HG02970 (cell line): Measurements from ENCODE around the gene RAPGEF1.
A peak's percentile ranks its signal among the peaks of the same experiment; 100 is the strongest.
"Not testable (repeated sequence)": the region's sequence is repeated elsewhere in the genome, so short reads cannot be mapped to it uniquely, and the experiment has no call there.

Experiments used
- ATAC-seq: cut with Tn5 transposase; IDR thresholded peaks from one replicate; pipeline ENCODE4 v1.9.1; 2021; ENCODE audit warnings: mild to moderate bottlenecking, moderate library complexity, moderate number of reproducible peaks; ENCODE audit not compliant: unreplicated experiment, low FRiP score

Gene RAPGEF1

DNA sequence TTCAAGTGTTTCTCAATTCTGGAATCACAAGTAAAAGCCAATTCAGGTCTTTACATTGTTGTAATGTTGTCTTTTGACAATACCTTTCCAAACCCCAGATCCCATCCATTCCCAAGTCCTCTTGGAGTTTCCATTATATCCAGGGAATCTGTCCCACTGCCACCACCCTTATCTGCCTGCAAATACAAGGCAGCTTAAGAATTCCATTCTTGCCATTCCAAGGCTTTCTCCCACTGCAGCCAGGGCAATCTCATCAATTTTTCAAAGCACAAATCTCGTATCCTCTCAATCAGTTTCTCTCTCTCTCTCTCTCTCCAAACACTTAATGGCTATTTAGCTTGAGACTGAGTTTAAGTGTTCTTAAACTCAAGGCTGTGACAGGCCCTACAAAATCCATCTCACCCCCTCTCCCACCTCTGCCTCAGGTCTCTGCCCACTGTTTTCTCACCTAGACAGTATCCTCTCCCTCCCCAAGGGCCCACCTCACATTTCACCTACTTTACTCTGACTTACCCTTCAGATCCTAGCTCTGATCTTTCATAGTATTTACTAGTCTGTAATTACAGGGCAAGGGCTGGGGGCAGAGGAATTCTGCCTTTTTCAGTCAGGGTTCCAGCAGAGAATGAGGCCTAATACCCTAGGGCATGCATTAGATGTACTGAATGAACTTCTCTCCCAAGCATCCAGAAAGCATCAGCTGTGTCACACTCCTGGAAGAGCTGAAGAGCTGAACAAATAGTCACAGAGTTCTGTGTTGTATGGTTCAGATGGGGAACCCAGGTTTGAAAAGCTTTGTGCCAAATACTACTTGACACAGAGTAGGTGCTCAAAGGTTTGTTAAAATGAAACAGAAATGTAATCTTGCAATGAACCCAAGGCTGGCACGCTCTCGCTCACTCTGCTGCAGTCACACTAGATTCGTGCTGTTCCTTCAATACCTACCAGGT, 46.0 kb downstream of the RAPGEF1 start:
- no peak for ATAC-seq

DNA sequence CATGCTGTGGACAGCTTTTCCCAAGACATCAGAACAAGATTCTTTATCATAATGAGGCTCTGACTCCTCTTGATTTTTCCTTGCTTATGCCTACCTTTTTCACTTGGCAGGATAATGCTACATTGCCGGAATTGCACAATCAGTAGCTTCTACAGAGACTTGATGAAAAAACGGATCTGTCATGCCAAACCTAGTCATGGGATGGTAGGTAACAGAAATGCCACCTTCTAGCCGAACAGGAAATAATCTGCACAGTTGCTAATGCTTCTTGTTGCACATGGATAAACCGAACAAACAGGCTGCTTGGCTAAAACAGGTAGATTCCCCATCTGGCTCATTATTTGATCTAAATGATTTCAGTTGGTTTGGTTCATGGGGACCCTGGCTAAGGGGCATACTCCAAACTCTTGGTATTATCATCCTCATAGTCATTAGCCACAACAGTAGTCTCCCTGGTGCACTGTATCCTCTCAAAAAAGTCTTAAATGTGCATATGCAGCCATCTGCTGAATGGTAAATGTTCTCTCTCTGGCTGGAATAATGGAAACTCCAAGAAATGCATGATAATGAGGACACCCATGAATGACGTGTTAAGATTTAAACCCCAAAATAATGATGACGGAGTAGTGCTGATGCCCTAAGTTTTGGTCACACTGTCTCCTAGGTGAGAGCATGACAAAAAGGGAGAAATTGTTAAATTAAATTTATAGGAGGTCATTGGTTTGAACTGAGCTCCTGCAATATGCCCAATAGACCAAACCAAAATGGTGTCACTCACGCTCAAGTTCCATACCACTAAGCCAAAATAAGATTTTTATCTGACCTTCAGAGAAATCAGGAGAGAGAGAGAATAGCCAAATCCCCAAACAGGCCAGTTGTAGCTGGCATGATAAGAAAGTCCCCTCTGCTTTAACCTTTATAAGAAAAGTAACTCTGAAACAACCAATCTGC, 47.0 kb downstream of the RAPGEF1 start:
- no peak for ATAC-seq

DNA sequence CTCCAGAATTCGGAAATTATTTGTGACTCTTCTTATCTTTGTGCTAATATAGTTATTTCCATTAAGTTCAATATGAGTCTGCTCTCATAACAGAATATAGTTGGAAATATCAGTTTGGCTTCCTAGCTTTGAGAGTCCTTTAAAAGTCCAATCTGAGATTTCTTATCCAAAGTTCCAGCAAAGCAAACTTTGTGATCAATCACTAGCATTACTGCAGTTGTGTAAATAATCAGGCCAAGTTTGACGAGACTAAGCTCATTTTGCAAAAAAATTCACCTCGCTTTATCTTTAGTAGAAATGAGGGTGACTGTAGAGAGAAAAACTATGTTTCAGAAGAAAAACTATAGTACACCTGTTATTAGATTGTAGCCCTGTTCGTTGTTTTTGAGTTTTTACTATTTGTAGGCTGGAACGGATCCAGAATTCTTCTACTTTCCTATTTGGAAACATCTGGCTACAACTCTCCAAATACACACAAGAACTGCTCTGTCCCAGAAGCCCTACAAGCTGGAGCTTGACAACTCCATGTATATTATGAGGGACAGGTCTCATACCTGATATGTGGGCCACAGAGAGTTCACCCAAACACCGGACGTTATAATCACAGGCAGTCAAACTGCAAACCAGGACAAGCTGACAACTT, 47.8 kb downstream of the RAPGEF1 start:
- no peak for ATAC-seq

DNA sequence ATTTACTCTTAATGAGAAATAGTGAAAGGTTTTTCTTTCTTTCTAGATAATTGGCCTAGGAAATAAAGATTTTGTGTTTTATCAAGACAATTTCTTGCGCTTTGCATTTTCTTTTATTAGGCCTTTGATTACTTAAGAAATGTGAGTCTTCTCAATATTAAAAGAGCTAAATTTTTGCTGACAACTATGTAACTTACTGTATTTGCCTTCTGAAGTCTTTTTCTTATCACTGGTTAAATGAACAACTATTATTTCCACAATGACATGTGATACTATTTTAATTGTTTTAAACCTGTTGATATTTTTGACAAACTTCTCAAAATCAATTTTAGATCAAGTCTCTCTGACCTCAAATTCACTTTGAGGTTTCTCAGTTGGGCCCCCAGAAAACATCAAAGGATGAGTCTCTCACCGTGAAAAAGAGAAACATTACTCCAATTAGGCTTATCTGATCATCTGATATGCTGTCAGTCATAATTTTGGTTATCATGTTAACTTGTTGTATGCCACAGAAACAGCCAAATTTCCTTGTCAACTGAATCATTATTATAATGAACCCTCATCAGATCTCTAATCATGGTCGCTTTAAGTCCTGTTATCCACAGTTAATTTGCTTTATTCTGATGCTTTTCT, 48.8 kb downstream of the RAPGEF1 start:
- ATAC-seq, result no peak

DNA sequence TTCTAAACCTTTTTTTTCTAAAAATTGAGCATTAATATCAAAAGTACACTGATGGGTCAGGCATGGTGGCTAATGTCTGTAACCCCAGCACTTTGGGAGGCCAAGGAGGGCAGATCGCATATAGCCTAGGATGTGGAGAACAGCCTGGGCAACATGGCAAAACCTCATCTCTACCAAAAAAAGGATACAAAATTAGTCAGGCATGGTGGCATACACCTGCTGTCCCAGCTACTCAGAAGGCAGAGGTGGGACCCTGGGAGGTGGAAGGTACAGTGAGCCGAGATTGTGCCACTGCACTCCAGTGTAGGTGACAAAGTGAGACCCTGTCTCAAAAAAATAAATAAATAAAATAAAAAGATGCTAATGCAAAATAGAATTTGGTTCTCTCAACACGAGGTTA, 49.4 kb downstream of the RAPGEF1 start:
- ATAC-seq, result no peak

DNA sequence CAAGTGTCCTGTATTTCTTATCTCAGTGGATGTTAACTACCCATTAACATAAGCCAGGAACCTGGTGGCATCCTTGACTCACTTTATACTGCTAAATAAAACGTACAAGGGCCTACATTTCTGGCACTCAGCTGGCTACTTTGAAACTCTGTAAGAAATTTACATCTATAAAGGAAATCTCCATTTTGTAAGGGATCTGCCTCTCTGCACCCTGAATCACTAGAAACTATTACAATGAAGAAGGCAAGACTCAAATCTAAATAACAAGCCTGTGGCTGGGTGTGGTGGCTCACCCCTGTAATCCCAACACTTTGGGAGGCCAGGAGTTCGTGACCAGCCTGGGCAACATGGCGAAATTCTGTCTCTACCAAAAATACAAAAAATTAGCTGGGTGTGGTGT, 51.5 kb downstream of the RAPGEF1 start:
- ATAC-seq, result no peak

DNA sequence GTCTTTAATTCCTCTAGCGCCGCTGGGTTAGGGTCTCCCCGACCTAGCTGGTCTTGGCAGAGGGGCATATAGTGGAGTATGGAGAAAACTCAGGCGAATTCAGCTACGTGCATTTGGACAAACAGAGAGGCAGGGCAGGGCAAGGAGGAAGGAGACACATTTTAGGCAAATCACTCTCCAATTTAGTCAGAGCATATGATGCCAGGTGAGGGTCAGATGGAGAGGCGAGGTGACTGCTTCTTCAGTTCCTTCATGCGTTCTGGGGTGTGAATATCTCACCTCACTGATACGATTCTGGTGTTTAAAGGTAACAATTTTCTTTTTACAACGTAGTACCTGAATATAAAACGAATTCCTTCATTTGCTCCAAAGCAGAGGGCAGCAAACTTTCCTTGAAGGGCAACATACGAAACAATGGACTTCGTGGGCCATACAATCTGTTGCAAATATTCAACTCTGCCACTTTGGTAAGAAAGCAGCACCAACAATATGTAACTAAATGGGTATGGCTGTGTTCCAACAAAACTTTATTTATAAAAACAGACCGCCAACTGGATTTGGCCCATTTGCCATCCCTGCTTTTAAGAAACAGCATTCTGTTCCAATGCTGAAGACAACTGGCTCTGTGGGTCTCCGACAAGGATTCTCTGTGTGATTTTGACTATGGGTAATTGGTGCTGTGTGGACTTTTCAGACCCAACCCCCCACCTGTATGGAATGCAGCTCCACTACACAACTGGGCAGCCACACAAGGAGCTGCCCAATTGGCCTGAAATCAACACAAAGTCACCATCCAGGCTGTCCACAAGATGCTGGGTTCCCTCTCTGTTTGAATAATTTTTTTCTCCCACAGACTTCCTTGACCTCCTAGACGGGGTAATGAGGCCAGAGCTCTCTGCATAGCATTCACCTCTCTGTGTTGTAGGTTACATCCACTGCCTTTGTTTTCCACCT, 53.8 kb downstream of the RAPGEF1 start:
- ATAC-seq, result no peak

DNA sequence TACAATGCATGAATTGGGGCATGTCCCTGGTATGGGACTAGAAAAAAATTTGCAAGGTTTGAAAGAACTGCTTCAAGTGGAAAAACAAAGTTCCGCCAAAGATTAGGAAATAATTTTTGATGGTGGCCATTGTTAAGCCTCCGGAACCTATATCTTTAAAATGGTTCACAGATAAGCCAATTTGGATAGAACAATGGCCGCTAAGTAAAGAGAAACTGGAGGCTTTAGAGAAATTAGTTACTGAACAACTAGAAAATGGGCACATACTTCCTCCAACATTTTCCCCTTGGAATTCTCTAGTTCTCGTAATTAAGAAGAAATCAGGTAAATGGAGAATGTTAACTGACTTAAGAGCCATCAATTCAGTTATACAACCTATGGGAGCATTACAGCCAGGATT, 56.8 kb downstream of the RAPGEF1 start:
- not testable (repeated sequence) for ATAC-seq

DNA sequence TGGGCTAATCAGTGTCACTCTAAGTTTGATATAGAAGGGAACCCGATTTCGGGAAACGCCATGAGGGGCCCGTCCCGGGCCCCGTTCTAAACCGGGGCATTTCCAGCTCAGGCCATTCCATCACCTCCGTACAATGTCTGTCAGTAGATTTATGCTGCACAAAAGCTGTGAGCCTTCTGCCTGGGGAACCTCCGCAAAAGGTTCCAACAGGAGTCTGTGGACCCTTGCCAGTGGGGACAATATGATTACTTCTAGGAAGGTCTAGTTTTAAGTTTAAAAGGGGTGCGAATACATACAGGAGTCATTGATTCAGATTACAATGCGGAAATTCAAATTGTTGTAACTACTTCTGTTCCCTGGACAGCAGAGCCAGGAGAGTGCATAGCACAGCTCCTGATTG, 57.6 kb downstream of the RAPGEF1 start:
- ATAC-seq, result no peak

DNA sequence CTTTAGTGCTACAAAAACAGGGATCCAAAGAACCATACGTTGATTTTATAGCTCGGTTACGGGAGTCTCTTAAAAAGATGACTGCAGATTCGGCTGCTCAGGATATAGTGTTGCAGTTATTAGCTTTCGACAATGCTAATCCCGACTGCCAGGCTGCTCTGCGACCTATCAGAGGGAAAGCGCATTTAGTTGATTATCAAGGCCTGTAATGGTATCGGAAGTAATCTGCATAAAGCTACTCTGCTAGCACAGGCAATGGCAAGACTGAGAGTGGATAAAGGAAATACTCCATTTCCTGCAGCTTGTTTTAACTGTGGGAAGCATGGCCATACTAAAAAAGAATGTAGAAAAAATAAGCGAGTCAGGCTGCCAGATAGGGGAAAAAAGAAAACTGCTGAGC, 58.0 kb downstream of the RAPGEF1 start:
- ATAC-seq, result not testable (repeated sequence)

DNA sequence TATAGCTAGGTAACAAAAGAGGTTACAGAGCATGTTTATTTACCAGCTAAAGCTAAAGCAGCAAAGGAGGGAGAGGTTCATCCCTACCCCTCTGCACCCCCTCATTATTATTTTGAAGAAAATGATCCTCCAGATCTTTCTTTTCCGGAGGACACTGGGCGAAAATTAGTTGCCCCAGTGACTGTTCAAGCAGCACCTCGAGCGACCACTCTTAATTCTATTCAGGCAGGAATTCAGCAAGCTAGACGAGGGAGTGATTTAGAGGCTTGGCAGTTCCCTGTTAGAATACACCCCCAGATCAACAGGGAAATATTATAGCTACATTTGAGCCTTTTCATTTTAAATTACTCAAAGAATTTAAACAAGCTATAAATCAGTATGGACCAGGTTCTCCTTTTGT, 58.8 kb downstream of the RAPGEF1 start:
- not testable (repeated sequence) for ATAC-seq

DNA sequence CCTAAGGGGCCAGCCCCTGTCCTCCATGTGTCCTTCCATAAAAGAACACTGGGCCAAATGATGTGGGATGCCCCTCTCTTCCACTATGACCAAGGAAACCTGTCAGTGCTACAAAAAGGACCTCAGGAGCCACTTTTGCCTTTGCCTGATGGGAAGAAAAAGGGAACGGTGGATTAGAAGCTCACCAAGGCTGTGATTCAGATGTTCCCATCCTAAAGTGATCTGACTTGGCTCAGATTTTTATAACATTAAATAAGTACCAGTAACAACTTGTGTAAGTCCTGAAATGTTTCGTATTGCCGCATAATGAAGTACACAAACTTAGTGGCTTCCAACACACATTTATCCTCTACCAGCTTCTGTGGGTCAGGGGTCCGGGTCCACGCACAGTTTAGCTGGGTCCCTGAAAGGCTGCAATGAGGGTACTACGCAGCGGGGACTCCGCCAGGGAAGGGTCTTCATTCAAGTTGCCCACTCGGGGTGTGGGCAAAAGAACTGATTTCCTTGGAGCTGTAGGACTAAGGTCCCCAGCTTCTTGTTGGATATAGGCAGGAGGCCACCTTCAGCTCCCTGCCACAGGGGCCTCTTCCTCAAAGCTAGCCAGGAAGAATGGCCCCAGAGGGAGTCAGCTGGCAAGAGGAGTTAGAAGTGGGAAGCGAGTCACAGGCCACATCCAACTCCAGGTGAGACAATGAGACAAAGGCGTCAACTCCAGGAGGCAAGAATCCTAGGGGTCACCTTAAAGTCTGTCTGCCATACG, 60.4 kb downstream of the RAPGEF1 start:
- ATAC-seq, result no peak

DNA sequence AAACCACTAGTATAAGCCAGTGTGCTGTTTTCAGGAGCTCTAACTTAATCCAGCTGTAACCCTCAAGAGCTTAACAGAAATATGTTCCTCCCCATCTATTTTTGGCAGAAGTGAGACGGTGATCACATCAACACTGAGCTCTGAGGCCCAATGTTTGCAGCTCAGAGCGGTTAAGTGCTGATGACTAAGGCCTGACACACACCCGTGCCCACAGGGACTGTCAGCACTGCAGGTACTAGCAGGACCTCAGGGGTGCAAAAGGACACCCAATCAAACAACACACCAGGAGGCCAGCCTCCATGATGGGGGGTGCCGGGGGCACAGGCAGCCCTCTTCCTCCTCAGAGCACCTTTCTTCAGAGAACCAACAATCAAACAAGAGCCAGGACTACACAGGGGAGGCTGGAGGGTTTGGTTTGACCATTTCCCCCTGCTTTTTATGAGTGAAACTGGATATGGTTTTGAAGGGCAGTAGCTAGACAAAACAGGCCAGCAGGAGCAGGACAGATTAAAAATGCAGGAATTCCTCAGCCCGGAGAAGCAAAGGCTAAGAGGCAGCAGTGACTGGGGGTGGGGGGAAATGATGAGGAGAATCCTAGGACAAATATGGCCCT, 61.3 kb downstream of the RAPGEF1 start:
- peak; percentile 56 for ATAC-seq

DNA sequence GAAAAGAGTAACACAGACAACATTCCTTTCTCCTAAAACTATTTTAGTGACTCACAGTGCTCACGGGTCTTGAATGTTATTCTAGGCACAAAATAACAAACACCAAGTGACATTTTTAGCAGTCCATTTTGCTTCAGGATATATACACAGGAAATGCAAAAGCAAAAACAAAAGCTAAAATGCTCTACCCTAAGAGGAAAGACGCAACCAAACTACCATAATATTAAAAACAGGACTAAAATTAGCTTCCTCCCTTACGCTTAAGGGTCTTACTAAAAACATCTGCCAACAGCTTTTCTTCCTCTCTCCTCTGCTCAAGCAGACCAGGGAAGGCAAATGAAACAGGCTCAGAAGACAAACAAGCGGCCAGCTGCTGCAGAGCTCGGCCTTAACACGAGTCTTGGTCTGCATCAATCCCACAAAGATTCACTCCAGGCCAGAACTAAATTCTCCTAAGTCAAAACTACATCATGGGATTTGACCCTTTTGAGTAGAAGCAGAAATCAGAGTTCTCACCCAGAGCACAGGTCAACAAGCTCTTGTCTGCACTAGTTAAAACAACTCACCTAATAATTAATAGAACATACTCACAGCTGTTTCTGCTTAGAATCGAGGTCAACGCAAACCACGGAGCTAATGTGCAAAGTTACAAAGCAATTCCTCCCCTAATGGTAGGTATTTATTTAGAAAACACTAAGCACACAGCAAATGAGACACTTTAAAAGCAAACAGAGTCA, 62.3 kb downstream of the RAPGEF1 start:
- ATAC-seq, result no peak

DNA sequence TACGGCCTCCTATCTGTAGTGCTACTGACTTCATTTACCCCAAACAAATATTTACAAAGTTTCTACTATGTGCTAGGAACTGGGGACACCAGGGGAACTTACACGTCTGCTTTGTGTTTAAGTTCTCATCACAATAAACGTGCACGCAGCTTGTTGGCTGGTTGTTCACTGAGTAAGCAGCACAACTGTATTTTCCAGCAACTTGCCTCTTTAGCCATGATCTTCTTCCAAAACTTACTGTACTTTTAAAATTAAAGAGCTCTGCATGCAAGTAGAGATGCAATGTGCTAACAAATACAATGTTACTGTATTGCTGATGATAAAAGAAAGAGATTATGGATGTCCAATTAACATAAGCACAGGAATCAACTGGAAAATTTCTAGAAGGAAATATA, 62.8 kb downstream of the RAPGEF1 start:
- ATAC-seq, result no peak

DNA sequence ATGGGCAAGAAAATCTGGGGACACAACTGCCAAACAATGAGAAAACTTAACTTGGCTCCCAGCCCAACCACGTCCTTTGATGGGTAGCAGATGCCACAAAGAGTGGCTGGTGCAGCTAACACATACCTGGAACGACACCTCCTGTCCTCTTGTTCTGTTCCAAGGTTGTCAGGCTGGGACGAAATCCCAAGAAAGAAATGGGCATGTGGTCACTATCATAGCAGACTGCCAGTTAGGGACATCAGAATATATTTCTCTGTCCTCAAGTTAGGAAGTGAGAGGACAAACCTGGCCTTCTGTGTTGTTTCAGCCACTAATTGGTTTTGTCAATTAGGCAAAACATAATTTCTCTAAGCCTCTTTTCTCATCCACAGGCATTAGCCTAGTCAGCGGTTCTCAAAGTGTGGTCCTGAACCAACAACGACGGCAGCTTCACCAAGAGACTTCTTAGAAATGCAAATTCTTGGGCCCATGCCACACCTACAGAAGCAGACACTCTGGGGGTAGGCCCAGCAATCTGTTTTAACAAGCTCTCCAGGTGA, 63.4 kb downstream of the RAPGEF1 start:
- ATAC-seq, result no peak

DNA sequence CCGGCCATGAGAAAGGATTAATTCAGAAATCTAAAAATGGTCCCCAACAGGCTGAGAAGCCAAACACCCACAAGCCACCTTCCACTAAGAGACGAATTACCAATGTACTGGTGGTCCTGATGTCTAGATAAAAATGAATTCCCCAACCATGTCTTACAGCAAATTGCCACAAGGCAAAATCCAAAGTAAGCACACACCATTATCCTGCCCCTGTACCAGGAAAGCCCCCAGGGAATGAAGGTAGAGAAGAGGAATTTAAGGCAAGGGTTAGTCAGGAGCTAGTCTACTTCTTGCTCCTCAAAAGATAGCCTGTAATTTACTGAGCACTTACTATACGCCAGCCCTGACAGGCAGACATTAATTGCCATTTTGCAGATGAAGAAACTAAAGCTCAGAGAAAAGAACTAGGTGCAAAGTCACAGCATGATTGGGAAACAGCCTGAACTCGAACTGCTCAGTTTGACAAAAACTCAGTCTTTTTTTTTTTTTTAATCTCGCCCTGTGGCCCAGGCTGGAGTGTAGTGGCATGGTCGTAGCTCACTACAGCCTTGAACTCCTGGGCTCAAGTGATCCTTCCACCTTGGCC, 64.3 kb downstream of the RAPGEF1 start:
- ATAC-seq, result no peak
